Stimulated activated CD4-positive, alpha-beta T cell treated with anti-CD3 and anti-CD28 coated beads, Interleukin-1b, Interleukin-23, amount 100 ng/mL, for 24 hours (primary cell): ENCODE measurements around the gene TASP1.

Source experiments
- DNase-seq, 4 experiments: peaks; one replicate each; pipeline ENCODE4 v3.0.0-alpha.2; 2020; ENCODE audit warnings: low read depth in 4 of 4, low spot score in 1 of 4

TASP1 gene

DNA sequence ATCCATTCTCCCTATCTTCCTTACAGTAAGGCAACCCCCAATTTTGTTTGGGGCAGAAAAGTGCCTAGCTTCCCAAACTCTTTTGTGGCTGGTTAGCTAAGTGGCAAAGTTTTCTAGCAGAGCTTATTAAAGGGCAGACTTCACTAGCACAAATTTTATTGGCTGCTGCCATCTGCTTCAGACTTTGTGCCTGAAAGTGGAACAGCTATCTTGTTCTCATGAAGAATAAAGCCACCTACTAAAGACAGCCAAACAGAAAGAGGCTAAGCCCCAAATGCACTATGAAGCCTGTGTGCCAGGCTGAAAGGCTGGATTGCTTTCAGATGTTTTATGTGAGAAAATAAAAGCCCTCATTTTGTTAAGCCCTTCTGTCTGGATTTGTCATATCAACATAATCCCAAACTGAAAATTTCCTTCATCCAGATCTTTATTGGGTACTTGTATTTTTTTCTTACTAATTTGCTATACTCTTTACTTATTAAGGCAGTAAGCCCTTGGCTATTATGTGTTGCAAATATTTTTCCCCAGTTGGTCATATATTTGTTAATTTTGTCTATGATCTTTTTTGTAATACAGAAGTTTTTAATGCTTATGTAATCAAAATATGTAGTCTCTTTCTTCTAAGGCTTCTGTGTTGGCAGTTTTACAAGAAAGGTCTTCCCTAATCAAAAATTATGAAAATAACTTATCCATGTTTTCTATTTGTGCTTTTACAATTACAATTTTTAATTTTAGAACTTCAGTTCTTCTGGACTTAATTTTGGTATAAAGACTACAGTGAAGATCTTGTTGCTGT lies 191.1 kb downstream of the TASP1 start:
- no peak for DNase-seq

DNA sequence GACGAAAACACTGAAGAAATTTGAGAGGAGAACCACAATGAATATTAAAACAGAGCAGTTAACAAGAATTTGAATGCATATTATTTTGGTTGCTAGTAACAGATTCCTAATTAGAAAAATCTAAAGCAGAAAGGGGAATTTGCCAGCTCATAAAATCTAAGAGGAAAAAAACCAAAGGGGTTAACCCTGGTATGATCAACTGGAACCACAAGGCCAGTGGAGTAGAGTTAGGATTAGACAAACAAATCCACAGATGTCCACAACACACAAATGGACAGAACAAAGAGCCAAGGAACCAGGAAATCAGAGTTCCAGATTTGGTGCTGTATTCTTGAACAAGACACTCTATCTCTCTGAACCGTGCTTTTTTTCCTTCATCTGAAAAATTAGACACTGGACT lies 195.0 kb downstream of the TASP1 start:
- no peak for DNase-seq

DNA sequence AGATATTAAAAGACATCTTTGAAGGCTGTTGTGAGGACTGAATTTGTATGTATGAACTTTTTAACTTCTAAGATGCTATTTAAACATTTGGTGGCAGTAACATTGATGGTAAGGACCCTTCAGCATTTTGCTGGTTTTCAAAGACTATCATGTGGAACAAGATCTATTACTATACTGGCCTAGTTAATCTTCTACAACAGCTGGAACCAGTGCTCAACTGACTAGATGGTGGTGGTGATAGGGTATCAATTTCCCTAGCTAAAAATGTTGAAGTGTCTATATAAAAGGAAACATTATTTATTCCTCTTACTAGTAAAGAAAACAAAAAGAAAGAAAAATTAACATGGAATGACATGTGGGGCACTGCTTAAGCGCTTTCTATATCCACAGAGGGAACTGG lies 195.7 kb downstream of the TASP1 start:
- no peak for DNase-seq

DNA sequence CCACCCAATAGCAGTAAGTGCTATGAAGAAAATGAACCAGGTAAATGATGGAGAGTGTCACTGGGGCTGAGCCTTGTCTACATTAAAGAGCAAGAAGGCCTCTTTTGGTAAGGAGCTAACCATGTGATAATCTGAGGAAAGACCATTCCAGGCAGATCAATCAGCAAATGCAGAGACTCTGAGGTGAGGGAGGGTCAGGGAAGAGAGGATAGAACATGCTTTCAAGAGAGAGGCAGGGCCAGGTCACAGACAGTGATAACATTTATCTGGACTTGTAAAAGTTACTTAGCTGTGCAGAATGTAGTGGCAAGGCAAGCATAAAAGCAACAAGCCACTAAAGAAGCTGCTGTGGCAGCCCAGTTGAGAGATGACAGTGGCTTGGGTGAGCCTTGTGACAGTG lies 197.3 kb downstream of the TASP1 start:
- no peak for DNase-seq

DNA sequence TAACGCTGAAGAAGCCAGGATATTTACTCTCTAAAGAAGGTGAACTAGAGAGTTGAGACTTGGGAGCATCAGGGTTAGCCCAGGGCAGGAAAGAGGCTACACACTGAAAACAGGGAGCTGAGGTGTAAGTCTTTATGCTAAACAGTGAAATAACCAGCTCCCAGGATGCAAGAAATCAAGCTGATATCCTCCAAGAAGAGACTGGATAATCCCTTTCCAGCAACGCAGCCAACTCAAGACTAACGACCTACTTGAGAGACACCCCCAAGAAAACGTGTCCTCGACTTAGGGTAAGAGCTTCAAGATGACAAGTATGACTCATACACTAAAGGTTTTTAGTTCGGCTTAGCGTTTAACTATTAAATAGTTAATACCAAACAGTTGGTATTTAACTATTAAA lies 202.2 kb downstream of the TASP1 start:
- DNase-seq, result no peak

DNA sequence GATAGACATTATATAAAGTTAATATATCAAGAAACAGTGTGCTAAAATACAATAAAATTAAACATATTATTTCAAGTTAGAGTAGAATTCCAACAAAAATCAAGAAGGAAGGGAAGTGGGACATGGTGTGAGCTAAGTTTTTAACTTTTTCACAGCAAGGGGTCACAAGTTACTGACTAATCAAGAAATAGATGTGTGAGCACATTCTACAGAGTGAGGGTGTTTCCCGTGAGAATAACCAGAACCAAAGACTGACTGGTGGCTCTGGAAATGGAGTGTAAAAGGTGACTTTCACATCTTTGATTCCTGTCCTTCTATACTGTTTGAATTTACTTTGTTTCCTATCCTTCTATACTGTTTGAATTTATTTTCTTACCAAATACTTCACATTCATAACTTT lies 206.6 kb downstream of the TASP1 start:
- DNase-seq, result no peak

DNA sequence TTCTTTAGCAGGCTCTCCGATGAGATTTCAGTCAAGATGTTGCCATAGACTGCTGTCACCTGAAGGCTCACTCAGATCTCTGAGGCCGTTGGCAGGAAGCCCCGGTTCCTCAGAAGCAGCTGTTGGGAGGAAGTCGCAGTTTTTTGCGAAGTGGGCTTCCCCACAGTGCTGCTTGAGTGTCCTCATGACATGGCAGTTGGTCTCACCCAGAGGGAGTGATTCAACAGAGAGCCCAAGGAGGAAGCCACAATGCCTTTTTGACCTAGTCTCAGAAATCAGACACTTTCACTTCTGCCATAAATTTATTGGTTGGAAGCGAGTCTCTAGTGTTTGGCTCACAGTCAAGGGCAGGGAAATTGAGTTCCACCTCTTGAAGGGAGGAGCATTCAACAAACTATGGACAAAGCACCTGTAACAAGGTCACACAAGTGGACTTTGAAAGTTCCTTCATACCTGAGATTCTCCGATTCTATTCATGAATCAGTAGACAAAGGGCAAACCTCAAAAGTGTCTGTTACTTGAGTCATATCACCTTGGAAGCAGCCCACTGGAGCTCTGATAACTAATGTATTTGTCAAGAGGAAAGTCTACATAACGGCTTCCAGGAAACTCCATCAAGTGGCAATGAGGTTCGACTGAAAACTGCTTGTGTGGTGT lies 208.3 kb downstream of the TASP1 start:
- peak in 1 of 4 experiments; percentile 11 for DNase-seq

DNA sequence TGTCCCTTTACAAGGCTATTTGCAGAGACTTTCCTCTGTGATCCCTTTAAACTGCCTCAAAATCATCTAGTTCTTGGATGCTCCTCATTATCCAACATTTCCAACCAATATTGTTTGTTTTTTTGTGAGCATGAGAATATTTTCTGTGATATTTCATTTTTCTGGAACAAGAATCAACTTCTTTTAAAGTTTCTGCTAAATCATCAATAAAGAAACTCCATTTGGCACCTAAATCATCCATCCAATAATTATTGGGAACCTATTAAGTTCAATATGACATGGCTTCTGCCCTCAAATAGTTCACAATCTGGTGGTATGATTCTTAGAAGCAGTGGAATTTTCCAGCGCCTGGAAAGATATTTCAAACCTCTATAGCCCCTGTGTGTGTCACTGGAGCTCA lies 210.0 kb downstream of the TASP1 start:
- DNase-seq, result no peak

DNA sequence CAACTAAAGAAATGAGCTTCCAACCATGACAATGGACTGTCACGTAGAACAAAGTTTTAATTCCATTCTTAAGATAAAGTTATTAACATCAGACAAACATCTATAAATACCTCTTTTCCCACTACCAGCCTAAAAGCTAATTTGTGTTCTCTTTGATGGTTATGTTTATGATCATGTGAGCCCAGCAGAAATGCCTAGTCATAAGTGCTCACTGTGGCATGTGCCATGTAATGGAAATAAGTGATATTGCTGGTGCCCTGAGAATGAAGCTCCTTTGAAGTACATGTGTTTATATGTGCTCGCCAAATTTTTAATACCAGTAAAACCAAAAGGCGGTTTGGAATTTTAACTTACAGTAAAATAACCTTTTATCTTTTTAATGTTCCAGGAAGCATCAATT lies 211.9 kb downstream of the TASP1 start:
- DNase-seq, result no peak

DNA sequence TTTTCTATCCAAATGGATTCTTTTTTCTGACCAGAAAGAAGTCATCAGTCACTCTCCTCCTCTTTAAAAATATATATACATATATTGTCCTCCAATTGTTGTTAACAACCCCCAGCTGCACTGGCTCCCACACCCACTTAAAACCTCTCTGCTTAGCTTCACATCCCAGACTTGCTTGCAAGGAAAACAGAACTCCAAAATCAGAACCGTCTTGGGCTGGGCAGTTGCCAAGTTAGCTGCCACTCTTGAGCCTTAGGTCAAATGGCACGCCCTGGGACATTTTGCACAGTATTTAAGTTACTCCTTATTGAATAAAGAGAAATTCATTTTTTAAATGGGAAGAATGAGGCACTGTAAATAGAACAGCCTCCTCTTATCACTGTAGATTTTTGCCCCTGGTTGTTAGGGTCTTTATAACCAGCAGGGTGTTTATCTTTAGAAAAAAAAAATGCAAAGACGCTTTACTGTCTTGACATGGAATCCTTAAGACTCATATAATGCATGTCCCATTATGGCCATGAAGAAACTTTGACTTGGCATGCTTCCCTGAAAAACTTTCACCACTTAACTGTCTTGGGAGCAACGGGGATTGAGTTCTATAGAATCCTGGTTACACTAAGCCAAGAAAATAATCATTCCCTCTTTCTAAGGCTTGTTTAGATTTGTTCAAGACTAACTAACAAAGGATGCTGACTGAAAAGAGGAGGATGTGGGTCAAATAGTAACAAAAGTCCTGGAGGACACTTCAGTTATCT lies 213.2 kb downstream of the TASP1 start:
- DNase-seq, result no peak

DNA sequence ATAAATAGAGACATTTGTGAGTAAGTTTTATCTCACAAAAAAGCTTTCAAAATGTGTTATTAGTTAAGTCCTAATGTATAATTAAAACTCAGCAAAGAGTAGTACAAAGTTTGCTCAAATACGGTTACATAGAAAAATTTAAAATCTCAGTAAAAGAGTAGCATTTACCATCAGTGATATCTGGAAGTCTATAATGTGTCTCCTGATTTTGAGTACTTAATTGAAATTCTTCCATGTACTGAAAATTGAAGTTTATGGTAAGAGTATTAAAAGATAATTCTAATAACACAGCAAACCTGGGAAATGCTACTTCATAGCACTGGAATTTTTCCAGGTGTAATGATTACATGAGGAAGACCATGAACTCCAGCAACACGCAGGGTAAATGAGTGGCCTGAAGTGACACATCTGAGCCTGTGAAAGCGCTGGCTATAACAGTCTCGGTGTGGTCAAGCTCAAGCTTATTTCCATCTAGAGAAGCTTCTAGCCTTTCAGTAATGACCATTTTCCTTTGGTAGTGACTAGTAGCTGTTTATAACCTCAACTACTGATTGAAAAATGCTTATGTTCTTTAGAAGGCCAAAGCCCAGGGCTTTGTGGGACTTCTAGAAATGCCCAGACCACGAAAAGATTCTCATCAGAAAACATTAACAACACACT lies 214.4 kb downstream of the TASP1 start:
- no peak for DNase-seq

DNA sequence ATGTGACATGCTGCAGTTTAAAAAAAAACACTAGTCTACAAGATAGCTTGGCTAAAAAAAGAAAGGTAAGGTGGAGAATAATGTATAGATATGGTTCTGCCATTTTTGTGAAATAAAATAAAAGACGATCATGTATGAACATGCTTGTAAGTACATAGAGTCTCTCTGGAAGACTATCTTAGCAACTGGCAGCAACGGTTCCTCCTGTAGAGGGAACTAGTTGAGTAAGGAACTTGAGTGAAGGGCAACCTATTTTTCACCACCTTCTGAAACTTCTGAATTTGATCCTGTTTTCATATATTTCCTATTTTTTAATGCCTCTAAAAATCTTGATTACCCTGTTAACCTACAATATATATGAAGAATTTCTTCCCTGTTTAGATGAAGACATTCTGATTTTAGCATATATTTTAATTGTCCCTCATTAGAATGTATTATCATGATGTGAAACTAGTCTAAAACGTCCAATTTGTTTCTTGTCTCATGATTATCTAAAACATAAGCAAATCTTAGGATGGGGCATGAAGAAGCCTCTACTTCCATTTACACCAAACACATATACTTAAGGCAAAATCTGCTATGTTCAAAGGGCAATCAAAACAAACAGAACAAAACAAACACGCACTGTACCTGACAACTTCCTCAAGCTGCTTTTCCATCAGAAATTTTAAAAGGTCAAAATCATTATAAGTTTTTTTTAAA lies 215.1 kb downstream of the TASP1 start:
- DNase-seq, result no peak

DNA sequence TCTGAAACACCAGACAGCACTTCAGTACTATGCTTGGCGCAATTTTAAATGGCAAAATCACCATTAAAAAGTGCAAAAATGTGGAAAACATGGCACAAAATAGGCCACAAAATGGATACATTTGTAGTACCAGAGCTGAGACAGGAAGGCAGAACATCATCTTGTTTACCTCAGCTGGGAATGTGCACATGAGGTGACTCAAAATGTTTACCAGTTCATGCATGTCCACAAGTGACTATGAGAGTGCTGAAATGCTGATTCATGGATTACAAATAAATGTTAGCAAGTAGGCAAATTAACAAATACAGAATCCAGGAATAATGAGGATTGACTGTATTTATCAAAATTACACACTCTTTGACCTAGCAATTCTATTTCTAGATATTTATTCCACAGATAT lies 216.1 kb downstream of the TASP1 start:
- no peak for DNase-seq

DNA sequence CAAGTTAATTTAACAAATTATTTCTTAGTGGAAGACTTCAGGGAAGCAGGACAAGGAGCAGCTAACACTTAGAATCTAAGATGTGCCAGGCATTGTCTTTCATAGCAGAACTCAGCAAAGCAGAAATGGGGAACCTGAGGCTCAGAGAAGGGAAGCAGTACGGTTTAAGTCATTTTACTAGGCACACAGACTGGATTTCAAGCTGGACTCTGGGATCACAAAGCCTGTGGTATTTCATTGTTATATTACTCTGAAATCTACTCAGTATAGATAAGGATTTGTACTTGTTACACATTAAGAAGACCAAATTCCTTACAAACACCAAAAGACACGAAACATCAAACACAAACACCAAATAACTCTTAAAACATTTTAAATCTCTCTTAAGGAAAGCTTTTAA lies 218.1 kb downstream of the TASP1 start:
- no peak for DNase-seq

DNA sequence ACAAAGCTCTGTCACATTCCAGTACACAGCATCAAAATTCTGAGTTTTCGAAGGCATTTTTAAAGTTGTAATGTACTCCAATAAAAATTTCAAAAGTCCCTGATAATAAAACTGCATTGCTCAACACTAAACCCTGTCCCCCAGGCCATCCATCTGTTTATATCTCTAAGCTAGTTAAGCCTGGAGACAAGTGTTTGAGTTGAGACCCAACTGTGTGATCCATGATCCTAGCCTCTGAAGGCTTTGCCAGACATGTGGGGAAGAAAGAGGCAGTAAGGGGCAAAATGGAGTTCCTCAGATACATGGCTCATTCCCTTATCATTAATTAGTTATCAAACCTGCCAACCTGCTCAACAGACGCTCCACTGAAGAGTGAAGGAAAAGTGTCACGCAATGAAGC lies 219.3 kb downstream of the TASP1 start:
- DNase-seq, result no peak

DNA sequence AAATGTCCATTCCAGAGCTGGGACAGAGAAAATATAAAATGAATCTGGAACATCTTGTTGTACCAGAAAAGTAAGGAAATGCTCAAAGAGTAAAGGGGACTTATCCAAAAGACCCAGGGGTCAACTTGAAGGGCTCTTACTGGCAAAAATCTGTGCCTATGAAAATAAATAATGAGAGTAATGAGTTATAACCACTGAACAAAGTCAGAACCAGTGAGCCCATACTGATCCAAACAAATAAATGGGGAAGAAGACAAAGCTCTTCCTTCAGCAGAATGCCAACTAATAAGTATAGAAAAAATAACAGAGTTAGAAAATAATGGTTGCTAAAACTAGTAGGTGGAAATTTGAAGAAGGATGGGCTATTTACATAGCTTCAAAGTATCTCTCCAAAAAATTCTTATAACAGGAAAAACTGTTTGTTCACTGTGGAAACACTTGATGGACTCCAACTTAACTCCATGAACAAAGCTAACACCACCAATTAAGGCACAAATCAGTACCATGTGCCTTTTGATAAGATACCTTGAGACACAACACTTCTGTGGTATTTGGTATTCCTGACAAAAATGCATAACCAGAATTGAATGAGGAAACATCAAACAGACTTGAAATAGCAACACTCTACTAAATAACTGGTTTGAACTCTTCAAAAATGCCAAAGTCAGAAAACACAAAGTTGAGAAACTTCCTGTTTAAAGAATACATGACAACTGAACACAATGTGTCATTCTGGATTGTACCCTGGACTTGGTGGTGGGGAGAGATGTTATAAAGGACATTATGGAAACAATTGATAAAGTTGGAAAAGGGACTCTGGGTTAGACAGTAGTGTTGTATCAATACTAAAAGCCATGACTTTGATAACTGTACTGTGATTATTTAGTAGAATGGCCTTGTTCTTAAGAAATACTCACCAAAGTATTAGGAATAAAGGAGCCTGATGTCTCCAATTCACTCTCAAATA lies 220.2 kb downstream of the TASP1 start:
- no peak for DNase-seq

DNA sequence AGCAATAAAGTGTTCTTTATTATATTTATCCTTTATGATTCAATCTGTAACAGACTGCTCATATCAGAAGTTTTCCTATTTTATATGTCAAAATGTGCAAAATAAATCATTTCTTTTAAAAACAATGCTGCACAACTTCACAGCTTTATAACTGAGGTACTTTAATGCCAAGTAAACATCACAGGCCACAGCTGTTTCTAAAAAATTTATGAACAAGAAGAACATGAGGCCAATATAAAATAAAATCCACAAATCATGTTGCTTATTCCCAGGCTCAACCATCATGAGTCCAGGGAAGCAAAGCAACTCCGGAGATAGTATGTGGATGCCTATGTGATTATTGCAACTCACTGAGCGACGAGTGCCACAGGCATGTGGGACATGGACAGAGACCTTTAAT lies 222.2 kb downstream of the TASP1 start:
- no peak for DNase-seq

DNA sequence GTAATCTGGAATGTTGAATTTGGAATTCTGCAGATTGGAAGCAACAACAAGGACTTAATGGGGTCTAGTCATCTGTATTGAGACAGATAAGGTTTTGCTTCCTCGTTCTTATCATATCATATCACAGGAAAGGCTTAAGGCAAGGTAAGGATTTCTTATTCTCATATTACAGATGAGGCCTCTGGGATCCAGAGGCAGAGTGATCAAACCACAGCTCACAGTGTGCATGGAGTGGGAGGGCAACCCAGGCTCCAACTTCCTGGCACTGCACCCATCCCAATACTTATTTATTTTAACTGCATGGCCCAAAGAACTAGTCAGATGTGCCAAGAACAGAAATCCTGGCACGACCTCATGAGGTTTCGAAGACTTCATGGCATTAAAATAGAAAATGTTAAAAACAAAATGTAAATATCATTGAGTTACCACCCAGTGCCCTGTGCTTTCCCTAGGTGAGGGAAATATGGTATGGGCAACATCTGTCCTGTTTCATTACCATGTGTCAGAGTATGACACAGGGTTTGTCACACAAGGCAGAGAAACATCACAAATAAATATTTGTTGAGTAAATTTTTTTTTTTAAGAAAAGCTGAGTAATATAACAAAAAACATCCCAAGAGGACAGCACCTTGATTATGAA lies 225.8 kb downstream of the TASP1 start:
- DNase-seq, result no peak

DNA sequence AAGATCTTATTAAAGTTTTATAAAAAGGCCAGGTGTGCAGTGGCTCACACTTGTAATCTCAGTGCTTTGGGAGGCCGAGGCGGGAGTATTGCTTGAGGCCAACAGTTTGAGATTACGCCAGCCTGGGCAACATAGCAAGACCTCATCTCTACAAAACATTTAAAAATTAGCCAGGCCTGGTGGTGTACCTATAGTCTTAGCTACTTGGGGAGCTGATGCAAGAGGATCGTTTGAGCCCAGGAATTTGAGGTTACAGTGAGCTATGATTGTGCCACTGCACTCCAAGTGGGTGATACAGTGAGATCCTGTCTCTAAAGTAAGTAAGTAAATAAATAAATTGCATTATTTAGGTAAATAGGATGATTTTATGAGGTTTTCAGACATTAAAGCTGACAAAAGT lies 234.4 kb downstream of the TASP1 start:
- DNase-seq, result no peak
